Measurements from ENCODE around the gene MEIS1. TPM values are rescaled to one million over a fixed set of nuclear protein-coding genes. Genes with fewer than 3 reads are reported as not detected.

MEIS1 gene
- total and polyA plus RNA-seq, 2 experiments from 2014 or later = 115 to 121 TPM

GRCh38 chr2:66495788-66496640 is 61.1 kb downstream of the MEIS1 start:
- no peaks in the 10 kb centered on the region for H3K9me3 ChIP-seq (ENCODE audit: low read depth)
- DNase-seq (ENCODE audit: low read depth in 1 of 2, low spot score in 1 of 2) = peak in 1 of 2 donors; percentile 88
- peak; percentile 28 for TF ChIP-seq CTCF (IDR thresholded peaks at IDR 0.05; ENCODE audit: low read depth, low read length)
- H3K27me3 ChIP-seq = no peaks in the 10 kb centered on the region
- peak overlapping the region; percentile 80 for H3K27ac ChIP-seq
- H3K36me3 ChIP-seq = peaks cover 2% of the 10 kb centered on the region
- peaks cover 59% of the 10 kb centered on the region for H3K4me1 ChIP-seq (ENCODE audit: low read depth)
- H3K4me3 ChIP-seq = no peak overlapping the region

DNA sequence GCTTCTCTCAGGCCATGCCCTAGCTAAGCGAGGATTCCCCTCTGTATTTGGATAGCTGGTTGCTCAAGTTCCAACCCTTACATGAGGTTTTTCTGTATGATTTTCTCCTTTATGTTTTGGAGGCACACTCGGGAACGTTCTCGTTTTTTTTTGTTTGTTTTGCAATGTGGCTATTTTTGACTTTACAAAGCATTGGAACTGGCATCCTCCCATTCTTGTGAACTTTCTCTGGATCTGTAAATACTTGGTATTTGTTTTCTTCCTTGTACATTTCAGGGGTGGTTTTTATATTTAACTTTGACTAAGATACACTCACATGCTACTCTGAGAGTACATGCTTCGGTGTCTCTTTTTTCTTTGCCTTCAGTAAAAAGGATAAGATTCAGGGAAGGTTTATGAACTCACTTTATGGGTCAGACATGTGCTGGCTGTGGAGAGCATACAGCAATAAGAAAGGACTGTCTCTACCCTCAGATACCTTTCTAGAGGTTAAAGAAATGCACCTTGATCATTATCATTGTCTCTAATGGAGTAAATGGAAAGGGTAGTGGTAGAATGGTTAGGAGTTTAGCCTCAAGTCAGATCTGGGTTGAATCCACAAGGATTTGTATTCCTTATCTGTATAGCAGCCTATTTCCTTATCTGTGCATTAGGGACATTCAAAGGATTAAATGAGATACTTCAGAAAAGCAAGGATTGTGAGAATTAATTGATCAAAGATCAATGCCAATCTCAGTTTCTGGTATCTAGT is 61.9 kb downstream of the MEIS1 start:
- Histone ChIP-seq H3K27ac (peak overlapping the region; percentile 80), H3K4me3 (no peak overlapping the region), H3K9me3 (ENCODE audit: low read depth) (no peaks in the 10 kb centered on the region), H3K27me3 (no peaks in the 10 kb centered on the region), H3K36me3 (peaks cover 2% of the 10 kb centered on the region), H3K4me1 (ENCODE audit: low read depth) (peaks cover 51% of the 10 kb centered on the region)
- no peak for TF ChIP-seq CTCF (IDR thresholded peaks at IDR 0.05; ENCODE audit: low read depth, low read length)
- no peak for DNase-seq (ENCODE audit: low read depth in 1 of 2, low spot score in 1 of 2)

GRCh38 chr2:66497431-66498288 is 62.7 kb downstream of the MEIS1 start:
- Histone ChIP-seq H3K4me3 (no peak overlapping the region), H3K36me3 (peaks cover 2% of the 10 kb centered on the region), H3K4me1 (ENCODE audit: low read depth) (peaks cover 43% of the 10 kb centered on the region), H3K9me3 (ENCODE audit: low read depth) (no peaks in the 10 kb centered on the region), H3K27ac (peak overlapping the region; percentile 70), H3K27me3 (no peaks in the 10 kb centered on the region)
- no peak for TF ChIP-seq CTCF (IDR thresholded peaks at IDR 0.05; ENCODE audit: low read depth, low read length)
- DNase-seq (ENCODE audit: low read depth in 1 of 2, low spot score in 1 of 2) = no peak

- no peak for TF ChIP-seq CTCF (IDR thresholded peaks at IDR 0.05; ENCODE audit: low read depth, low read length)
- Histone ChIP-seq H3K27me3 (no peaks in the 10 kb centered on the region), H3K4me1 (ENCODE audit: low read depth) (peaks cover 42% of the 10 kb centered on the region), H3K4me3 (no peak overlapping the region), H3K9me3 (ENCODE audit: low read depth) (no peaks in the 10 kb centered on the region), H3K36me3 (peaks cover 2% of the 10 kb centered on the region), H3K27ac (peak overlapping the region; percentile 70)
- DNase-seq (ENCODE audit: low read depth in 1 of 2, low spot score in 1 of 2) = no peak
Observed at GRCh38 chr2:66498289-66498975, 63.5 kb downstream of the MEIS1 start.

DNA sequence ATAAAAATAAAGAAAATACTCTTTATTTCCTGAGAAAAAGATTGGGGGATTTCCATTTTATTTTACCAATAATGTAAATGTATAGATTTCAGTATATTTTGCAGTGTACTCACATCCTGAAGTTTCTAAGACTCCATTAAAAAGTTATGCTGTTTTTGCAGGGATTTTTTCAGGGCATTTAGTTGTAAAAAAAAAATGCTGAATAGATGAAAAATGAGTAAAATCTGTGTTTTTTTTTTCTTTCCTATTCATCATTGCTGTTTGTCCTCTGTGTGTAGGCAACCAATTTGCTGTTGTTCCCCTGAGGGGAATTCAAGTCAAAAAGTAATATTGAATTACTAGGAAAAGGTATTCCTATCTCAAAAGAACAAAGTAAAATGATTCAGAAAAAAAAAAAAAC is 66.3 kb downstream of the MEIS1 start:
- no peak for TF ChIP-seq CTCF (IDR thresholded peaks at IDR 0.05; ENCODE audit: low read depth, low read length)
- no peak overlapping the region for H3K4me3 ChIP-seq
- H3K36me3 ChIP-seq = no peaks in the 10 kb centered on the region
- no peak overlapping the region for H3K27ac ChIP-seq
- no peaks in the 10 kb centered on the region for H3K27me3 ChIP-seq
- H3K4me1 ChIP-seq (ENCODE audit: low read depth) = peaks cover 43% of the 10 kb centered on the region
- H3K9me3 ChIP-seq (ENCODE audit: low read depth) = no peaks in the 10 kb centered on the region
- DNase-seq (ENCODE audit: low read depth in 1 of 2, low spot score in 1 of 2) = no peak
